Right kidney (tissue), 1 donor: ENCODE data around the gene TTLL5.
A peak's percentile ranks its signal among the peaks of the same experiment; 100 is the strongest.
"Not testable (repeated sequence)": the region's sequence is repeated elsewhere in the genome, so short reads cannot be mapped to it uniquely, and the experiment has no call there.

Experiments used
- DNase-seq: peaks from one replicate; pipeline ENCODE4 v3.0.0-alpha.2; 2016

Gene TTLL5

DNA sequence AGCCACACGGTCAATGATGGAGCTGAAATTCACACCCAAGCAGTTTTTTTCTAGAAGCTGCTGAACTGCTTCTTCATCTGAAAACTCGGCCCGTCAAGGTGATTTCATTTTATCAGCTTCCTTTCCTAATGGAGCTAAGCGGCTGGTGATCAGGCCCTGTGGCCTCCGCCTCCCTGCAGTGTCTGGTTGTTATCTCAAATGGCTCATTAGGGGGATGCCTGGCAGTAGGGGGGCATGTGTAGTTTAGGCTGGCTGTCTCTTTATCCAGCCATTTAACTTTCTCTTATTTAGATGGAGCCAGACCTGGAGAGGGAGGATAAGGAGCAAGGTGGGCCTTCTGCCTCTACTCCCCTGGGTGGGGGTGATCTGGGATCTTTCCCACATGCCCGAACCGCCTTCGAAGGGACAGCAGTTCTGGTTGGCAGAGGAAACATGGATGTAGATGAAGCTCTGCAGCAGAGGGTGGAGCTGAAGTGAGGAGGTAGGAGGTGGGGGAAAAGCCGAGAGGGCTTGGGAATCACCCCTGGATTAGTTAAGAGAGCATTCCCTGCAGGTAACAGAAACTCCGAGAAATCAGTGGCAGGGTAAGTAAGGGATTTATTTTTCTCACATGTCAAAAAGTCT is 256.4 kb downstream of the TTLL5 start:
- DNase-seq = no peak

DNA sequence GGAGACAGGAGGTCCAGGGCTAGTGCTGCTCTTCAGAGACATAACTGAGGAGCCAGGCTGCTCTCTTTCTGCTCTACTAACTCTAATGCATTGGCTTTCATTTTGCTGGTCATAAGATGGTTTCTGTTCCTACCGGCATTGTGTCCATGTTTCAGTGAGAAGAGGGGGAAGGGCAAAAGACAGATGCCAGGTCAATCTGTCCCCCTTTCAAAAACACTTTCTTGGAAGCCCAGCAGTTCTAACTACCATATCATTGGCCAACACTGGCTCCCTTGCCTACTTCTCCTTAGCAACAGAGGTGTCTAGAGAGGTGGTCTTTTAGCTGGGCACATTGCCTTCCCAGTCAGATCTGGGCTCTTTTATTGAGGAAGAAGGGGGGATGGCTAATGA is 256.9 kb downstream of the TTLL5 start:
- DNase-seq = no peak

DNA sequence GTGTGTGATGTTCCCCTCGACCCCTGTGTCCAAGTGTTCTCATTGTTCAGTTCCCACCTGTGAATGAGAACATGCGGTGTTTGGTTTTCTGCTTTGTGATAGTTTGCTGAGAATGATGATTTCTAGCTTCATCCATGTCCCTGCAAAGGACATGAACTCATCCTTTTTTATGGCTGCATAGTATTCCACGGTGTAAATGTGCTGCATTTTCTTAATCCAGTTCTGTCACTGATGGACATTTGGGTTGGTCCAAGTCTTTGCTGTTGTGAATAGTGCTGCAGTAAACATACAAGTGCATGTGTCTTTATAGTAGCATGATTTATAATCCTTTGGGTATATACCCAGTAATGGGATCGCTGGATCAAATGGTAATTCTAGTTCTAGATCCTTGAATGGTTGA is 259.4 kb downstream of the TTLL5 start:
- DNase-seq = not testable (repeated sequence)

DNA sequence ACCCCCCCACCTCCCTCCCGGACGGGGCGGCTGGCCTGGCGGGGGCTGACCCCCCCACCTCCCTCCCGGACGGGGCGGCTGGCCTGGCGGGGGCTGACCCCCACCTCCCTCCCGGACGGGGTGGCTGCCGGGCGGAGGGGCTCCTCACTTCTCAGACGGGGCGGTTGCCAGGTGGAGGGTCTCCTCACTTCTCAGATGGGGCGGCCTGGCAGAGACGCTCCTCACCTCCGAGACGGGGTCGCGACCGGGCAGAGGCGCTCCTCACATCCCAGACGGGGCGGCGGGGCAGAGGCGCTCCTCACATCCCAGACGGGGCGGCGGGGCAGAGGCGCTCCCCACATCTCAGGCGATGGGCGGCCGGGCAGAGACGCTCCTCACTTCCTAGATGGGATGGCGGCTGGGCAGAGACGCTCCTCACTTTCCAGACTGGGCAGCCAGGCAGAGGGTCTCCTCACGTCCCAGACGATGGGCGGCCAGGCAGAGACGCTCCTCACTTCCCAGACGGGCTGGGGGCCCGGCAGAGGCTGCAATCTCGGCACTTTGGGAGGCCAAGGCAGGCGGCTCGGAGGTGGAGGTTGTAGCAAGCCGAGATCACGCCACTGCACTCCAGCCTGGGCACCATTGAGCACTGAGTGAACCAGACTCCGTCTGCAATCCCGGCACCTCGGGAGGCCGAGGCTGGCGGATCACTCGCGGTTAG is 264.2 kb downstream of the TTLL5 start:
- DNase-seq = not testable (repeated sequence)

GRCh38 chr14:75926431-75927115 is 265.5 kb downstream of the TTLL5 start:
- DNase-seq = no peak

- no peak for DNase-seq
These were observed 266.6 kb downstream of the TTLL5 start for GRCh38 chr14:75927564-75928087.

DNA sequence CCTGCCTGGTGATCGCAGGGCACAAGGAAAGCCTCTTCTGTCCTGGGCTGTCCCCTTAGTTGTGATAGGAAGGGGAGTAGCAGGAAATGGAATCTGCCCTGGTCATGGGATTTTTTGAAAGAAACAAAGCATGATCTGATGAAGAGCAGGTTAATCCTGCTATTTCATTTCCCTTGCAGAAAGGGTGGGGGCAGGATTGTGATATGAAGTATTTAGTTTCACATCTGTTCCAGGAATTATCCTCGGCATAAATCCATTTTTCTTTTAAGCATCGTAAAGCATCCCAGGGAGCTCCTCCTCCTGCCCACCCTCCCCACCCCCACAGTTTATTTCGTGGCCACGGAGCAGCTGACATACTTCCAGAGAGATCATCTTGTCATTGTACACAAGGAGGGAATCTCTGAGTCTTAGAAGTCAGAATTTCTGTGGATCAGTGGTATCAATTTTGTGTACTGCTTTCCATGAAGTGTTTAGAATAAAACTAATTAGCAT is 267.7 kb downstream of the TTLL5 start:
- peak; percentile 17 for DNase-seq

- DNase-seq = no peak
These were observed 272.8 kb downstream of the TTLL5 start for GRCh38 chr14:75933712-75934296.

GRCh38 chr14:75934998-75935628 is 274.1 kb downstream of the TTLL5 start:
- no peak for DNase-seq

GRCh38 chr14:75939200-75939599 is 278.2 kb downstream of the TTLL5 start:
- no peak for DNase-seq

DNA sequence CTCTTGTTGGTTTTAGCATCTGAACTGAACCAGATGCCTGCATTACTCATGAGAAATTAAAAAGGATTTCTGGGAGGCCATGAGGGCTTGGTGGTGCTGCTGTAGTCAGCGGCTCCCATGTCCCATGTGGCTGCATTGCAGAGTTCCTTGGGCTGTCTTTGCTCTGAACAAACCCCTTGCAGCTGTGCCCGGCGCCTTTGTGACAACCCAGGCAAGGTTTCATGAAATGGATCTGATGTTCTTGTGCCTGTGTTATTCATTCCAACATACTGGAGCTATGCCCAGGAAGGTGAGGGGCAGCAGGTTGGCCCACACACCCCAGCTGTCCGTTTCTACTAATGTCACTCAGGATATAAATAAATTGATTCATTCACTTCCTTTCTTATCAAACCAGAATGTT is 280.0 kb downstream of the TTLL5 start:
- no peak for DNase-seq

DNA sequence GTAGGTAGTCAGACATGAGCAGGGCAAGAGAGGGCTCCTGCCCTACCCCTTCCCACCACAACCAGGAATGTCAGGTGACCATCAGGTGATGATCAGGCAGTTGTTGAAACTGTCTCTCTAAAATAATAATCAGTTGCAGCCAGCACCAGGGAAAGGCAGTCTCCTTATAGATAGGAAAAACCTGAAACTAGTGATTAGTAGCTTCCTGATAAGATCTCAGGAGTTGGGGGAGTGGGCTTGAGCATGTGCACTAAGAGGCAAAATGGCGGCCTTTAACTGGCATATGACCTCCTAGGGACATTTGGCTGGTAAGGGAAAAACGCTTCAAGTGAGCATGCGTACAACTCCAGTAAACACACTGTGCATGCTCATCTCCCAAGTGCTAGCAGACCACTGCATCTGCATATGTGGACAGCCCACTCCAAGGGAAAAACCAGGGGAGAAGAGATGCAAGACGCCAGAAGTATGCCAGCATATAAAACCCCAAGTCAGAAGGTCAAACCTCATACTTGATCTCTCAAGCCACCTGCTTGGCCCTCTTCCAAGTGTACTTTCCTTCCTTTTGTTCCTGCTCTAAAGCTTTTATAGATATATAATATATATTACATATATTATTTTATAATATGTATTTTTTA is 283.7 kb downstream of the TTLL5 start:
- DNase-seq = no peak

DNA sequence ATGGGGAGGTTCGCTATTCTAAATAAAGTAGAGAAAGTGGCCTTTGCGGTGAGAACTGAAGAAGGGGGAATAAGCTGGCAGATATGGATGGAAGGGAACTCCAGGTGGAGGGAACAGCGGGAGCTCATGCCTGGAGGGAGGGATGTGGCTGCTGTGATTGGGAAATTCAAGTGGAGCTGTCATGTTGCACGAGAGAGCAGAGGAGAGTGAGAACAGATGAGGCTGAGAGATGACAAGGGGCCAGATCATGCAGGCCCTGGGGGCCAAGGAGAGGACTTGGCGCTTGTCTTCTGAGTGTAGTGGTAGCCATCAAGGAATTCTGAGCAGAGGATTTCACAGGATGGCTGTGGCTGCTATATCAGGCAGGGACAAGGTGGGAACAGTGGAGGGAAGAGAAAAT is 285.7 kb downstream of the TTLL5 start:
- no peak for DNase-seq

GRCh38 chr14:75952489-75952888 is 291.4 kb downstream of the TTLL5 start:
- DNase-seq = no peak

GRCh38 chr14:75959031-75959430 is 298.0 kb downstream of the TTLL5 start:
- DNase-seq = no peak

- DNase-seq = no peak
These were observed 299.2 kb downstream of the TTLL5 start for GRCh38 chr14:75960231-75960630.

DNA sequence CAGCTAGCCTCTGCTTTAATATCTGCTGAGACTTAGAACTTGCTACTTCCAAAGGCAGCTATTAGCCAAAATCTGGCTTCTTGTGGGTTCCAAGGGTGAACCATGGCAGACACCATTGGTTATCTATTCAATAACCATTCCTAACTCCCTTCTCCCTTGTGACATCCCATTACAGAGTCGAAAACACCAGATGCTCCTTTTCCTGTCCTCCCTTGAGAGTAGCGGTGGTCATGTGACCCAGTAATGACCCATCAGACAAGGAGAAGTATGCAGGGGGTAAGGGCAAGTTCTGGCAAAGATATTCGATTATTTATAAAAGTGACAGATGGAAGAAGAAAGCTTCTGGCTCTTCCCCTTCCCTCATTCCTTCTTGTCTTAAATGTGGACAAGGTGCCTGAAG is 300.6 kb downstream of the TTLL5 start:
- no peak for DNase-seq

DNA sequence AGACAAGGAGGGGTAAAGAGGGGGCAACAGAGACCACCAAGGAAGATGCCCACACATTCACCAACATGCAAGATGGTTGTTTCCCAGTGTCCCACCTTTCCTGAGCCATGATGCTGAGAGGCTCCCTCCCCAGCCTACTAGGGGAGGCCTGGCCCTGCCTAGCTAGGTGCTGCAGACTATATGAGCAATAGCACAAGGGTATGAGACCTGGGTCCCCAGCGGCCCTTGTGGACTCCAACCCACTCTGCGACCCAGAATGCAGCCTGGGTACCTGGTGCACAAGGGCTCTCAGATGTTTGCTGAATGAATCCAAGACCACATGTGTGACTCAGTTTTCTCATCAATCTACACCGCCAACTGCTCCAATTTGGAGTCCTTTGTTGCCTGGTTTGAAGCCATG is 306.8 kb downstream of the TTLL5 start:
- no peak for DNase-seq

GRCh38 chr14:75968456-75968855 is 307.4 kb downstream of the TTLL5 start:
- DNase-seq = no peak

GRCh38 chr14:75969126-75969525 is 308.1 kb downstream of the TTLL5 start:
- DNase-seq = no peak

DNA sequence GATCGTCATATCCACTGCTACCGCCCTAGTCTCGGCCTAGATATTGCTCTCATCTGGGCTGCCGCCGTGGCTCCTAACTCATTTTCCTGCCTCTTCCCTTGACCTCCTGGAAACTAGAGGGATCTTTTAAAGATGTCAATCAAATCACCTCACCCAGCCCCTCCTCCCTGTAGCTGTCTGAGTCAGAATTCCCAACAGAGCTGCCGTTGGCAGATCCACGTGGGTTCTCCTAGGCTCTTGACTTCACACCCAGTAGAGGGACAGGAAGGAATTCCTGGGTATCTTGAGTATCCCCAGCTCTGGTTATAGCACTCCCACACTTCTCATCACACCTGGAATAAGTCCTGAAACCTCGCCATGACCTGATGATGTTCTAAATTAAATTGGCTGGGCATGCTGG is 308.8 kb downstream of the TTLL5 start:
- DNase-seq = no peak

GRCh38 chr14:75970989-75971388 is 309.9 kb downstream of the TTLL5 start:
- no peak for DNase-seq
